GM19239 (cell line): ENCODE results near the gene GKN1.

Experiments used
- DNase-seq: peaks from one replicate; pipeline ENCODE4 v3.0.0; 2011; ENCODE audit warnings: low spot score; ENCODE audit not compliant: insufficient read length
- FAIRE-seq: peaks from 2 replicates; lab custom pipeline; 2011; peaks lifted over from hg19 to GRCh38; lab: Jason Lieb, UNC

Gene GKN1

GRCh38 chr2:69026691-69027459 lies 52.4 kb downstream of the GKN1 start:
- no peak for FAIRE-seq
- DNase-seq: no peak
